ENCODE results near the gene IMP4. TPM values are rescaled to one million over a fixed set of nuclear protein-coding genes. Genes with fewer than 3 reads are reported as not detected.
A peak's percentile ranks its signal among the peaks of the same experiment; 100 is the strongest.

IMP4 gene
- total RNA-seq, 1 donor from 2014 or later = 134 TPM

- DNase-seq (ENCODE audit: low read depth) = no peak
- H3K4me3 ChIP-seq (ENCODE audit: low read depth, low read length) = peak overlapping the region; percentile 52
- no peak for TF ChIP-seq CTCF (conservative IDR thresholded peaks at IDR 0.05; ENCODE audit: low read depth, low read length)
Measured at GRCh38 chr2:130336877-130337734, 5.6 kb upstream of the IMP4 start.

- DNase-seq (ENCODE audit: low read depth) = no peak
- TF ChIP-seq CTCF (conservative IDR thresholded peaks at IDR 0.05; ENCODE audit: low read depth, low read length) = no peak
- peak overlapping the region; percentile 52 for H3K4me3 ChIP-seq (ENCODE audit: low read depth, low read length)
Measured at GRCh38 chr2:130337735-130338325, 4.9 kb upstream of the IMP4 start.

- DNase-seq (ENCODE audit: low read depth) = no peak
- H3K4me3 ChIP-seq (ENCODE audit: low read depth, low read length) = no peak overlapping the region
- TF ChIP-seq CTCF (conservative IDR thresholded peaks at IDR 0.05; ENCODE audit: low read depth, low read length) = no peak
Measured at GRCh38 chr2:130338793-130339345, 3.8 kb upstream of the IMP4 start.

- no peak for TF ChIP-seq CTCF (conservative IDR thresholded peaks at IDR 0.05; ENCODE audit: low read depth, low read length)
- H3K4me3 ChIP-seq (ENCODE audit: low read depth, low read length) = no peak overlapping the region
- no peak for DNase-seq (ENCODE audit: low read depth)
Measured at GRCh38 chr2:130339885-130340745, 2.6 kb upstream of the IMP4 start.

- no peak for DNase-seq (ENCODE audit: low read depth)
- peak overlapping the region; percentile 84 for H3K4me3 ChIP-seq (ENCODE audit: low read depth, low read length)
- no peak for TF ChIP-seq CTCF (conservative IDR thresholded peaks at IDR 0.05; ENCODE audit: low read depth, low read length)
Measured at GRCh38 chr2:130341562-130342019, 1.1 kb upstream of the IMP4 start.

- TF ChIP-seq CTCF (conservative IDR thresholded peaks at IDR 0.05; ENCODE audit: low read depth, low read length) = no peak
- H3K4me3 ChIP-seq (ENCODE audit: low read depth, low read length) = peak overlapping the region; percentile 84
- DNase-seq (ENCODE audit: low read depth) = peak; percentile 84
Measured at GRCh38 chr2:130342020-130342532, 621 bp upstream of the IMP4 start.

Measured in epithelial cell of proximal tubule (primary cell).